ENCODE measurements around the gene DERL3.

DNA sequence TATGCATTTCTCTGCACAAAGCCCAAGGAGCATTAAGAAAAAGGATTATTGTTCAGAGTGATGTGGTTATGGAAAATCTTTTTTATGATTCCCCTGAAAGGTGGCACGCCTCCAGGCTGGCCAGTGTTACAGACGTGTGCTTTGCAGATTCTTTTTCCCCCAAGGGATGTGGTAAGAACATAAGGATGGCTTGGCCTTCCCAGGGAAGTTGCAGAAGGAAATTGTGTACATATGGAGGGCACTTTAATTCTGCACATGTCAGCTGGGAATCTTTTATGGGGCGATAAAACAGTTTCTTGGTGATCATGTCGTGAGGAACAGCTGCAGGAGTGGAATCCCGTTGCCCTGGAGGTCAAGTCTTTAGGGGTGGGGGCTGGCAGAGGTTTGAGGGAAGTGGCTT is 42.3 kb downstream of the DERL3 start:
- TF ChIP-seq SIN3A (IDR thresholded peaks at IDR 0.05; ENCODE audit: borderline replicate concordance, low read depth, low read length) (no peak), HDAC2 (CRISPR knock-in tag; IDR thresholded peaks at IDR 0.05) (no peak), ZNF850 (CRISPR knock-in tag; conservative IDR thresholded peaks at IDR 0.05) (no peak), PCBP2 (optimal IDR thresholded peaks at IDR 0.05; ENCODE audit: low read depth, low read length, poor library complexity, severe bottlenecking) (no peak), ZBTB33 (CRISPR knock-in tag; IDR thresholded peaks at IDR 0.05) (no peak), SP4 (CRISPR knock-in tag; IDR thresholded peaks at IDR 0.05) (no peak), PCBP1 (IDR thresholded peaks at IDR 0.05; ENCODE audit: borderline replicate concordance, low read depth, low read length) (no peak), NR2F1 (CRISPR knock-in tag; IDR thresholded peaks at IDR 0.05) (no peak), EZH2 (conservative IDR thresholded peaks at IDR 0.05; ENCODE audit: low read depth, low read length) (no peak), GATA4 (IDR thresholded peaks at IDR 0.05; ENCODE audit: borderline replicate concordance, low read depth) (no peak)
- TF ChIP-seq, protein P1, sequence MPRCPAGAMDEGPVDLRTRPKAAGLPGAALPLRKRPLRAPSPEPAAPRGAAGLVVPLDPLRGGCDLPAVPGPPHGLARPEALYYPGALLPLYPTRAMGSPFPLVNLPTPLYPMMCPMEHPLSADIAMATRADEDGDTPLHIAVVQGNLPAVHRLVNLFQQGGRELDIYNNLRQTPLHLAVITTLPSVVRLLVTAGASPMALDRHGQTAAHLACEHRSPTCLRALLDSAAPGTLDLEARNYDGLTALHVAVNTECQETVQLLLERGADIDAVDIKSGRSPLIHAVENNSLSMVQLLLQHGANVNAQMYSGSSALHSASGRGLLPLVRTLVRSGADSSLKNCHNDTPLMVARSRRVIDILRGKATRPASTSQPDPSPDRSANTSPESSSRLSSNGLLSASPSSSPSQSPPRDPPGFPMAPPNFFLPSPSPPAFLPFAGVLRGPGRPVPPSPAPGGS (CRISPR knock-in tag; IDR thresholded peaks at IDR 0.05) = no peak
